Measurements from ENCODE around the gene SESN3. TPM values are rescaled to one million over a fixed set of nuclear protein-coding genes. Genes with fewer than 3 reads are reported as not detected.
"Not testable (repeated sequence)": the region's sequence is repeated elsewhere in the genome, so short reads cannot be mapped to it uniquely, and the experiment has no call there.

SESN3 gene
- total and polyA plus RNA-seq, 12 donors, result 5.9 to 90.0 (median 36.6) TPM

GRCh38 chr11:95253141-95253540 lies 22.1 kb upstream of the SESN3 start:
- Histone ChIP-seq H3K9me3 (replicated peaks in 1 of 3) (no peaks in the 10 kb centered on the region), H3K27me3 (no peaks in the 10 kb centered on the region), H3K27ac (peak overlapping the region in 2 of 5 donors; percentile 79 to 82), H3K36me3 (replicated peaks in 1 of 2) (no peaks in the 10 kb centered on the region), H3K4me1 (replicated peaks in 1 of 2) (peaks cover 31 to 37% of the 10 kb centered on the region in 2 donors), H3K4me3 (no peak overlapping the region)
- intact Hi-C loops (cut with DNase I), result no loop called here
- WGBS, 4 donors, result 52 to 71% (median 61%) methylated on average over 2 of the region's 2 CpGs
- peak in 1 of 7 donors; percentile 11 for DNase-seq
- TF ChIP-seq CTCF (IDR thresholded peaks at IDR 0.05), result no peak
- no peak for TF ChIP-seq POLR2A (IDR thresholded peaks at IDR 0.05)

GRCh38 chr11:95252586-95252985 lies 21.6 kb upstream of the SESN3 start:
- H3K4me3 ChIP-seq, result no peak overlapping the region
- intact Hi-C loops (cut with DNase I), result no loop called here
- no peaks in the 10 kb centered on the region for H3K36me3 ChIP-seq (replicated peaks in 1 of 2)
- peak overlapping the region in 1 of 5 donors; percentile 79 for H3K27ac ChIP-seq
- H3K27me3 ChIP-seq, result no peaks in the 10 kb centered on the region
- 52 to 76% (median 55%) methylated on average over 1 of the region's 1 CpG for WGBS, 4 donors
- H3K4me1 ChIP-seq (replicated peaks in 1 of 2), result peaks cover 31 to 37% of the 10 kb centered on the region in 2 donors
- no peak for DNase-seq
- TF ChIP-seq CTCF (IDR thresholded peaks at IDR 0.05) (no peak), POLR2A (IDR thresholded peaks at IDR 0.05) (no peak)
- H3K9me3 ChIP-seq (replicated peaks in 1 of 3), result no peaks in the 10 kb centered on the region

- H3K4me1 ChIP-seq (replicated peaks in 1 of 2), result peaks cover 31 to 37% of the 10 kb centered on the region in 2 donors
- WGBS, 4 donors, result 95 to 96% (median 95%) methylated on average over 6 of the region's 6 CpGs
- H3K27ac ChIP-seq; H3K27me3 ChIP-seq; intact Hi-C loops (cut with DNase I); DNase-seq; H3K4me3 ChIP-seq; H3K9me3 ChIP-seq (replicated peaks in 1 of 3); H3K36me3 ChIP-seq (replicated peaks in 1 of 2): not testable (repeated sequence)
Observed at GRCh38 chr11:95251896-95252295, 20.9 kb upstream of the SESN3 start.

GRCh38 chr11:95248666-95249467 lies 17.9 kb upstream of the SESN3 start:
- DNase-seq, result no peak
- Histone ChIP-seq H3K27me3 (no peaks in the 10 kb centered on the region), H3K4me1 (replicated peaks in 1 of 2) (peaks cover 11 to 13% of the 10 kb centered on the region in 2 donors), H3K27ac (no peak overlapping the region), H3K4me3 (no peak overlapping the region), H3K9me3 (replicated peaks in 1 of 3) (no peaks in the 10 kb centered on the region), H3K36me3 (replicated peaks in 1 of 2) (no peaks in the 10 kb centered on the region)
- WGBS, 4 donors, result 82 to 90% (median 86%) methylated on average over 4 of the region's 4 CpGs
- no peak for TF ChIP-seq POLR2A (IDR thresholded peaks at IDR 0.05)
- no peak for TF ChIP-seq CTCF (IDR thresholded peaks at IDR 0.05)
- intact Hi-C loops (cut with DNase I), result loop anchor here in 1 of 2 donors (10.0 kb wide), 1 partner anchor 56 kb away; no protein-coding TSS in a partner anchor

All from adrenal gland (tissue), 12 donors.